ENCODE measurements around the gene MED27. TPM values are rescaled to one million over a fixed set of nuclear protein-coding genes. Genes with fewer than 3 reads are reported as not detected.
"Not testable (repeated sequence)": the region's sequence is repeated elsewhere in the genome, so short reads cannot be mapped to it uniquely, and the experiment has no call there.

MED27 gene
- total RNA-seq, 2 experiments from 2014 or later, result 24.7 to 25.3 TPM

DNA sequence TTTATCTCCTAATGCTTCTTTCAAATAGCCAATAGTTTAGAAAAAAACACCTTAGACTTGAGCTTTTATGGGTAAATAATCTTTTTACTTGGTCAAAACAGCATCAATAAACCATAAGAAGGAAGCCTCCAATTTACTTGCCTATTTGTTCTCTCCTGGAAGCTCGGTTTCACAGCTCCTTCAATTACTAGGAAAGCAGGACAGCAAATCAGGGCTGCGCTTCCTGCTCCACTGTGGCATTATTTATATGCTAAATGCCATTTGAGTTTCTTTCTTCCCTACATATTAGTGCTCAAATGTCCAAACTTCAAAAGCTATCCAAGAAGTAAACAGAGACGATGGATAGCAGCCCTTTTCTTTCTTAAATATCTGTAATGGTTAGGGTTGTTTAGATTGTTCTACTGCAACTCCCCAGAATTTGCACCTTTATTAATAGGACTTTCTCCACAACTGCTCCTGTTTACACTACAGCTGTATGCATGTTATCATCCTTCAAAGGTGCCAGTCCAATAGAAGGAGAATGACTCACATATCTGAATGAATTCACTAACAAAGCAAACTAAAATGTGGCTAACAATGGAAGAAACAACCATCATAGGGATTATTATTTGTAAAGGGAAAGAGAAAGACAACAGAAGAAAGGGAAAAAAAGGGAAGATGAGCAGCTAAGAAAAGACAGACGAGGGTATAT, 58.7 kb downstream of the MED27 start:
- no peak for ATAC-seq
- no peaks in the 10 kb centered on the region for H3K4me1 Mint-ChIP-seq (ENCODE audit: low read depth)
- H3K4me3 Mint-ChIP-seq, result no peak overlapping the region
- POLR2A ChIA-PET, result no interaction called here
- peaks cover under 1% of the 10 kb centered on the region for H3K36me3 Mint-ChIP-seq (ENCODE audit: low read depth)
- CTCF ChIA-PET, result interaction anchor here (1.0 kb wide), 1 partner anchor 9 kb away, joined by 3 read pairs; no protein-coding TSS in a partner anchor
- no peak for DNase-seq
- no peaks in the 10 kb centered on the region for H3K9me3 Mint-ChIP-seq (ENCODE audit: insufficient read depth)
- H3K27ac Mint-ChIP-seq, result no peak overlapping the region
- no peaks in the 10 kb centered on the region for H3K27me3 Mint-ChIP-seq (ENCODE audit: low read depth)

DNA sequence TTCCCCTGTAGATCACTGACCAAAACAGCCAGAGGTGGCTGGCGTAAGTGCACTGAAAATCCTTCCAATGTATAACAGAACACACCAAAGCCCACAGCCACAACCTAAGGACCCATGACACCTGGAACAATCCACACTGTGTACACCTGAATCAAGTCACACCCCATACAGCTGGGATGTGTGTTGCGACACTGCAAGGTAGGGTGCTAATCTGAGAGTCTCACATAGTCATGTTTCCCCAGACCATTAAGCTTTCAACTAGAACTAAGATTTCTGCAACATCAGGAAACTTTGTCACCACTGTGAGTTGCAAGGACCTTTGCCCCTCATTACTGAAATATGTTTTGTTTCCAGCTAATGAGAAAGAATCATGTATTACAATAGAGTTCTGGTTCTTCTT, 59.4 kb downstream of the MED27 start:
- no peak for ATAC-seq
- Mint-ChIP-seq H3K4me3 (no peak overlapping the region), H3K27me3 (ENCODE audit: low read depth) (no peaks in the 10 kb centered on the region), H3K9me3 (ENCODE audit: insufficient read depth) (no peaks in the 10 kb centered on the region), H3K4me1 (ENCODE audit: low read depth) (no peaks in the 10 kb centered on the region), H3K36me3 (ENCODE audit: low read depth) (no peaks in the 10 kb centered on the region), H3K27ac (no peak overlapping the region)
- POLR2A ChIA-PET, result no interaction called here
- CTCF ChIA-PET, result interaction anchor here (0.7 to 1.0 kb wide), 2 partner anchors 9 to 19 kb away, joined by 3 read pairs; no protein-coding TSS in a partner anchor
- no peak for DNase-seq

DNA sequence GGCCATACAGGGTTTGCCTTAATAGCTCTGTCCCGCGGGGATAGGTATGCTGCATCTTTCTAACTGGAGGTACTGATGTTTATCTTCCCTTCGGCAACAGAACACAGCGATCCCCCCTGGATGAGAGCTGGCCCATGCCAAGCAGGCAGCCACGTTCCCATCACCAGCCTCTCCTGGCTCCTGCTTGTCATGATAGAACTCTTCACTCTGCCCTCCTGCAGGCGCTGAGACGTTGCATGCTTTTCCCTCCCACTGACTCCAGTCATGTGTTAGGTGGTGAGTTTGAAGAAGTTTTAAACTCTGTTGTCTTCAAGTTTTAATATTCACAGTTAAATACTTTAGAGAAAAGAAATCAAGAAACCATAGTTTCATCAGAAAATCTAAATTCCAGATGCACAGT, 60.0 kb downstream of the MED27 start:
- POLR2A ChIA-PET, result no interaction called here

DNA sequence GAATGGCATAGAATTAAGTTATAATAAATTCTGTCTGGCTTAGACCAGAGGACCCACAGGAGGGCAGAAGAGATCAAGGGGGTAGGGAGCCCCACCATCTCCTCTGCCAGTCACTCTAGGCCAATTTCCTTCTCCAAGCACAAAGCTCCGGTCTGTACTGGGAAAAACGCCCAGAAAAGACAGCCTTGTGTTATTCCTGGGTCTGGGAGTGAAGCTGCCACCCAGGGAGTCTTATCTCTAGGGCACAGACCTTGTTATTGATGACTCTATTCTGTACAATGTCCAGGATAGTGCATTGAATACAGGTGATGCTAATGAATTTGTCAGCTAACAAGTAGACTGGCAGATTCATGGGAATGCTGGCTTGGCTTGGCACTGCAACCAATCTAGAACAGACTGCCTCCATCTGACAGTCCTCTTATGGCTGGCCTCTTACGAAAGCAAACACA, 60.7 kb downstream of the MED27 start:
- CTCF ChIA-PET, result no interaction called here
- no peaks in the 10 kb centered on the region for H3K9me3 Mint-ChIP-seq (ENCODE audit: insufficient read depth)
- no peaks in the 10 kb centered on the region for H3K4me1 Mint-ChIP-seq (ENCODE audit: low read depth)
- H3K4me3 Mint-ChIP-seq, result no peak overlapping the region
- H3K27ac Mint-ChIP-seq, result no peak overlapping the region
- H3K36me3 Mint-ChIP-seq (ENCODE audit: low read depth), result peaks cover 3% of the 10 kb centered on the region
- POLR2A ChIA-PET, result no interaction called here
- no peak for ATAC-seq
- DNase-seq, result no peak
- no peaks in the 10 kb centered on the region for H3K27me3 Mint-ChIP-seq (ENCODE audit: low read depth)

More for the DNA sequence above, 60.0 kb downstream of the MED27 start:
- Mint-ChIP-seq H3K9me3 (ENCODE audit: insufficient read depth) (no peaks in the 10 kb centered on the region), H3K27ac (no peak overlapping the region), H3K4me1 (ENCODE audit: low read depth) (no peaks in the 10 kb centered on the region), H3K4me3 (no peak overlapping the region), H3K27me3 (ENCODE audit: low read depth) (no peaks in the 10 kb centered on the region), H3K36me3 (ENCODE audit: low read depth) (no peaks in the 10 kb centered on the region)
- CTCF ChIA-PET, result no interaction called here
- no peak for DNase-seq
- no peak for ATAC-seq

DNA sequence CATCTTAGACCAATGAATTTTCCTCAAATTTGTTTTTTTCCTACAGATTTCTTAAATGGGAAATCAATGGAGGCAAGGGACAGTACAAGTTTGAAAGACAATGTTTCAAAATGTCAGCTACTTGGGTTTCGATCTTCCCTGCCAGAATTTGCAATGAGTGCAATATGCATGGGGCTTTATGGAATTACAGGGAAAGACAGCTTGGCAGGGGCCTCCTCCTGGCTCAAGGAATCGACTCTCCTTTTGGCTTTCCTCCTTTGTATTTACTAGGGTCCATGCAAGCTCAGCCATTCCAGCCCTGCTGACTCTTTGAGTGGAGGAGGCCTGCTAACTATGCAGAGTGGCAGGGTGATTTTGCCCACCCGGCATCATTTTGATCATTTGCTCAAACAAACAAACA, 63.2 kb downstream of the MED27 start:
- Mint-ChIP-seq H3K36me3 (ENCODE audit: low read depth) (peaks cover 9% of the 10 kb centered on the region), H3K27ac (no peak overlapping the region), H3K4me3 (no peak overlapping the region), H3K9me3 (ENCODE audit: insufficient read depth) (no peaks in the 10 kb centered on the region), H3K27me3 (ENCODE audit: low read depth) (no peaks in the 10 kb centered on the region), H3K4me1 (ENCODE audit: low read depth) (no peaks in the 10 kb centered on the region)
- CTCF ChIA-PET, result no interaction called here
- no peak for DNase-seq
- ATAC-seq, result no peak
- POLR2A ChIA-PET, result no interaction called here

DNA sequence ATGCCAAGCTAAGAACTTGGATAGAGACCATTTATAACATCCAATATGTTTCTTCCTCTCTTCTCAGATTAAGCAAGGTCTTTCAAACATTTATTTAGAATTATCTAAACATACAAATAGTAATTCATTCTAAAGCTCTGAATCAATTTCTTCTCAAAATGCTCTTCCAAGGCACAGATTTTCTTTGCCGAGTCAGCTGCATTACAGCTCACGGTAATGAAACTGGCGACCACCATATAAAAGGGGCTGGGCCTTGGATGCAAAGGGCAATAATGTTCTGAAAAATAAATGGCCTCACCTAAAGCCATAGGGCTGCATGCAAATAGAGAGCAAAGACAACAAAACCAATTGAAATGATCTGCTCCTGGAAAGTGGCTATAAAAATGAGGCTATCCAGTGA, 63.8 kb downstream of the MED27 start:
- Mint-ChIP-seq H3K27ac (no peak overlapping the region), H3K27me3 (ENCODE audit: low read depth) (no peaks in the 10 kb centered on the region), H3K4me3 (no peak overlapping the region), H3K36me3 (ENCODE audit: low read depth) (peaks cover 9% of the 10 kb centered on the region), H3K9me3 (ENCODE audit: insufficient read depth) (no peaks in the 10 kb centered on the region), H3K4me1 (ENCODE audit: low read depth) (no peaks in the 10 kb centered on the region)
- ChIA-PET CTCF (interaction anchor here (1.1 to 1.5 kb wide), 2 partner anchors 221 to 244 kb away, joined by 4 to 6 read pairs; no protein-coding TSS in a partner anchor), POLR2A (no interaction called here)
- DNase-seq (no peak), ATAC-seq (no peak)

DNA sequence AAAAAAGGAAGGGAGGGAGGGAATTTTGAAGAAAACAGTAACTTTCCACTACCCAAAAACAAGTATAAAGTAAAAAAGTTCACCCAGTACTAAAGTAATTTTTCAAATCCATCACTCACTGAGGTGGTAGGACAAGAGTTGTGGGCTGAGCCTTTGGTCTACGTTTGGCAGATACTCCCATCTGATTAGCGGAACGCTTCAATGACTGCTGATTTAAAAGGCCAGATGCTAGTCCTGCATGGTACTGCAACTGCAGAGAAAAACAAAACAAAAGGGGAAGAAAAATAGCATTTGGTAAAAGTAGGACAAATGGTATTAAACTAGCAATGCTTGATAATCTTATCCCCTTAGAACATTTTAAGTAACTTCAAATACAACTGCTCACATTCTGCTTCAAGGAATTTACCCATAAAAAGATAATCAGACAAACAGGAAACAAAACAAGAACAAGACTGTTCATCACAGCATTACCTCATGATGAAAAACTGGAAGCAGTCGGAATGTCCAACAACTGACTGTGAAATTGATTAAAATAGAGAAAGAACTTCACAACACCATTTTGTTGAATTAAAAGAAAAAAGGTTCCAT, 65.4 kb downstream of the MED27 start:
- Mint-ChIP-seq H3K36me3 (ENCODE audit: low read depth) (peaks cover 12% of the 10 kb centered on the region), H3K27ac (no peak overlapping the region), H3K4me1 (ENCODE audit: low read depth) (no peaks in the 10 kb centered on the region), H3K9me3 (ENCODE audit: insufficient read depth) (no peaks in the 10 kb centered on the region), H3K27me3 (ENCODE audit: low read depth) (no peaks in the 10 kb centered on the region), H3K4me3 (no peak overlapping the region)
- no peak for DNase-seq
- ATAC-seq, result no peak
- ChIA-PET POLR2A (no interaction called here), CTCF (interaction anchor here (1.5 kb wide), 1 partner anchor 245 kb away, joined by 4 read pairs; no protein-coding TSS in a partner anchor)

DNA sequence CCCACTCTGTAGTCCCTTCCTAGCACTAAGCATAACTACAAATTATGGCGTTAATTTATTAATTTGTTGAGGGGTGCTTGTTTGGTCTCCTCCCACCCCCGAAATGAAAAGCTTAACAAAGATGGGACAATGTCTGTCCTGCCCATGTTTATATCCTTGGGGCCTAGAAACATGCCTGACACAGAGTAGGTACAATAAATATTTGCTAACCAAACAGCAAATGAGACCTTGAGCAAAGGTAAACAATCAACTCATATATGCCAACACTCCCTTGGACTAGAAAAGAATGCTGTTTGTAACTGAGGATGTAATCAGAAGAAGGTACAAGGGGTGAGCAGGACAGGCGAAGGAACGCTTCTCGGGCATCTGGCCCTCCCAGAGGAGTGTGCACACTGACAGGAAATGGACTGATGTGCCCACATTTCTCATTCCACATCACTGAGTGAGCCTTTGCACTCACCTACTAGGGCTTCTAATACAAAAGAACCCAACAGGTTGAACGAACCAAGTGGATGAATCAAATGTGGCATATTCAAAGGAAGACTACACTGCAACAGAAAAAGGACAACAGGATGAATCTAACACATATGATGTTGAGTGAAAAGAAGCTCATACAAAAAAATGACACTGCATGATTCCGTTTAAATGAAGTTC, 66.8 kb downstream of the MED27 start:
- POLR2A ChIA-PET, result no interaction called here
- CTCF ChIA-PET, result interaction anchor here (0.5 to 1.5 kb wide), 3 partner anchors 12 to 224 kb away, joined by 3 to 4 read pairs (median 3); no protein-coding TSS in a partner anchor
- Mint-ChIP-seq H3K9me3 (ENCODE audit: insufficient read depth) (no peaks in the 10 kb centered on the region), H3K4me3 (no peak overlapping the region), H3K4me1 (ENCODE audit: low read depth) (no peaks in the 10 kb centered on the region), H3K27ac (no peak overlapping the region), H3K27me3 (ENCODE audit: low read depth) (no peaks in the 10 kb centered on the region), H3K36me3 (ENCODE audit: low read depth) (peaks cover 12% of the 10 kb centered on the region)
- ATAC-seq (no peak), DNase-seq (no peak)

DNA sequence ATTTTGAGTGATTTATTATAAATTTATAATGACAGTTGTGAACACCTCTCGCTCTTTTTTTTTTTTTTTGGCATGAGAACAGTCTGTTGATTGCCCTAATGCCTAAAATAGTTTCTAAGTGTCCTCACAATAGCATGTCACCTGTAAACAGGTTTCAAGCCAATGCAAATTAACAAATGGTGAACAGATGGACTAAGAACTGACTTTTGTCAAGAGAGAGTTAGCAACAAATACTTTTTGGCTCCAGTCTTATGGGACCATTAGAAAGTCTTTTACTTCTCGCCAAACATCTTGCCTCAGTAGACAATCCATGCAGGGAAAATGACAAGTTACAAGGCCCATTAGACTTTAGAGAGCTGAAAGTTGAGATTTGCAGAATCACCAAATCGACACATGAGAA, 67.8 kb downstream of the MED27 start:
- DNase-seq (no peak), ATAC-seq (no peak)
- Mint-ChIP-seq H3K4me1 (ENCODE audit: low read depth) (peaks cover 8% of the 10 kb centered on the region), H3K4me3 (no peak overlapping the region), H3K36me3 (ENCODE audit: low read depth) (peaks cover 12% of the 10 kb centered on the region), H3K27ac (no peak overlapping the region), H3K27me3 (ENCODE audit: low read depth) (no peaks in the 10 kb centered on the region), H3K9me3 (ENCODE audit: insufficient read depth) (no peaks in the 10 kb centered on the region)
- ChIA-PET POLR2A (no interaction called here), CTCF (interaction anchor here (1.0 to 1.2 kb wide), 2 partner anchors 9 to 224 kb away, joined by 3 to 4 read pairs; no protein-coding TSS in a partner anchor)

DNA sequence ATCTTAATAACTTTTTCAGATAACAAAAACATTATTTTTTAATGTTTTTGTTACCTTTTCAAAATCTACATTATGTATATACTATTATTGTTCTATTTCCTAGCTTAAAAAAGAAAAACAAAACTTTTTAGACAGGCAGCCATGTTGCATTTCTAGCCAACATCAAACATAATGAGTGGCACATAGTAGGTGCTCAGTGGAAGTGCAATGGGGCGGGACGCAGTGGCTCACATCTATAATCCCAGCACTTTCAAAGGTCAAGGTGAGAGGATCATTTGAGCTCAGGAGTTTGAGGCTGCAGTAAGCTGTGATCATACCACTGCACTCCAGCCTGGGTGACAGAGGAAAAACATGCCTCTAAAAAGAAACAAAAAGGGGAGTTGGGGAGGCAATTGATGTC, 68.4 kb downstream of the MED27 start:
- H3K27me3 Mint-ChIP-seq (ENCODE audit: low read depth), result no peaks in the 10 kb centered on the region
- no peak overlapping the region for H3K27ac Mint-ChIP-seq
- H3K4me1 Mint-ChIP-seq (ENCODE audit: low read depth), result peaks cover 14% of the 10 kb centered on the region
- peaks cover 12% of the 10 kb centered on the region for H3K36me3 Mint-ChIP-seq (ENCODE audit: low read depth)
- ChIA-PET POLR2A (no interaction called here), CTCF (interaction anchor here (1.2 kb wide), 1 partner anchor 9 kb away, joined by 3 read pairs; no protein-coding TSS in a partner anchor)
- ATAC-seq (no peak), DNase-seq (no peak)
- H3K9me3 Mint-ChIP-seq (ENCODE audit: insufficient read depth), result no peaks in the 10 kb centered on the region
- H3K4me3 Mint-ChIP-seq, result no peak overlapping the region

DNA sequence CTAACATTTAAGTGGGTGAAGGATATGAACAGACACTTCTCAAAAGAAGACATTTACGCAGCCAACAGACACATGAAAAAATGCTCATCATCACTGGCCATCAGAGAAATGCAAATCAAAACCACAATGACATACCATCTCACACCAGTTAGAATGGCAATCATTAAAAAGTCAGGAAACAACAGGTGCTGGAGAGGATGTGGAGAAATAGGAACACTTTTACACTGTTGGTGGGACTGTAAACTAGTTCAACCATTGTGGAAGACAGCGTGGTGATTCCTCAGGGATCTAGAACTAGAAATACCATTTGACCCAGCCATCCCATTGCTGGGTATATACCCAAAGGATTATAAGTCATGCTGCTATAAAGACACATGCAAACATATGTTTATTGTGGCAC, 69.5 kb downstream of the MED27 start:
- H3K4me3 Mint-ChIP-seq; DNase-seq; H3K27me3 Mint-ChIP-seq (ENCODE audit: low read depth); CTCF ChIA-PET; POLR2A ChIA-PET; H3K27ac Mint-ChIP-seq; H3K9me3 Mint-ChIP-seq (ENCODE audit: insufficient read depth); ATAC-seq: not testable (repeated sequence)
- Mint-ChIP-seq H3K36me3 (ENCODE audit: low read depth) (peaks cover 12% of the 10 kb centered on the region), H3K4me1 (ENCODE audit: low read depth) (peaks cover 16% of the 10 kb centered on the region)
